Neural cell (in vitro differentiated cells): ENCODE data around the gene EFEMP2.

ENCODE experiments used
- EP300 ChIP-seq: fragments of 450-650 bp; conservative IDR thresholded peaks from 2 replicates; pipeline ENCODE4 v1.6.1; 2014; ENCODE audit warnings: antibody characterized with exemption, mild to moderate bottlenecking, moderate library complexity; ENCODE audit not compliant: poor library complexity, severe bottlenecking
- EZH2 ChIP-seq: fragments of 200-600, 300-800 bp; shearing (Covaris generic), sonication (generic); IDR thresholded peaks from 2 replicates; pipeline ENCODE4 v1.6.1; 2014; ENCODE audit warnings: antibody characterized with exemption, low read length, borderline replicate concordance, mild to moderate bottlenecking; ENCODE audit not compliant: insufficient read depth, poor library complexity, severe bottlenecking
- MXI1 ChIP-seq: fragments of 450-650 bp; conservative IDR thresholded peaks from 2 replicates; pipeline ENCODE4 v1.6.1; 2014; ENCODE audit warnings: antibody characterized with exemption, mild to moderate bottlenecking; ENCODE audit not compliant: poor library complexity, severe bottlenecking
- POLR2AphosphoS5 ChIP-seq: IDR thresholded peaks from 2 replicates; pipeline ENCODE4 v1.6.1; 2012
- RAD21 ChIP-seq: fragments of 450-650 bp; conservative IDR thresholded peaks from 2 replicates; pipeline ENCODE4 v1.6.1; 2014; ENCODE audit warnings: antibody characterized with exemption, mild to moderate bottlenecking, moderate library complexity
- SMC3 ChIP-seq: fragments of 450-650 bp; conservative IDR thresholded peaks from 2 replicates; pipeline ENCODE4 v1.6.1; 2014; ENCODE audit warnings: antibody characterized with exemption, mild to moderate bottlenecking, moderate library complexity; ENCODE audit not compliant: poor library complexity
- TAF1 ChIP-seq: IDR thresholded peaks from 2 replicates; pipeline ENCODE4 v1.6.1; 2012; ENCODE audit warnings: low read depth
- TF ChIP-seq, protein P1 (sequence below): fragments of 450-650 bp; IDR thresholded peaks from 2 replicates; pipeline ENCODE4 v1.5.1; 2014; ENCODE audit warnings: antibody characterized with exemption, mild to moderate bottlenecking, moderate library complexity; ENCODE audit not compliant: poor library complexity, severe bottlenecking
- TF ChIP-seq, protein P2 (sequence below): IDR thresholded peaks from 2 replicates; pipeline ENCODE4 v1.6.1; 2012; ENCODE audit warnings: borderline replicate concordance

DNA sequence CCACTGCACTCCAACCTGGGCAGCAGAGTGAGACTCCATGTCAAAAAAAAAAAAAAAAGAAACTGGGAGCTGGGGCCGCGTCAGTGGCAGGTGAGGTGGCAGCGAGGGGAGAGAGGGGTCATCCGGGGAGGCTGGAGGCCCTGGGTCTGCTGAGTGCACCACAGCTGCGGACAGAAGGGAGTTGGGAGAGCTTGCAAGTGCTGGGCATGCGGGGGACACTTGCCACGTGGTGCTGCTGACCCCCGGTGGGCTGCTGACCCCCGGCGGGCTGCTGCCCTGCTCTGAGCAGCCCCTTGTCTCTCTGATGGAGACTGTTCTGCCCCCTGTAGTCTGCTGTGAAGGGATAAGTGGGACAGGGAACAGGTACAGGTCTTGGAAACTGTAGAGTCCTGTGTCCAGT, 49.3 kb upstream of the EFEMP2 start:
- TF ChIP-seq RAD21 (no peak), EP300 (no peak), MXI1 (no peak), SMC3 (no peak), EZH2 (no peak), POLR2AphosphoS5 (no peak), TAF1 (no peak)
- TF ChIP-seq, protein P1, sequence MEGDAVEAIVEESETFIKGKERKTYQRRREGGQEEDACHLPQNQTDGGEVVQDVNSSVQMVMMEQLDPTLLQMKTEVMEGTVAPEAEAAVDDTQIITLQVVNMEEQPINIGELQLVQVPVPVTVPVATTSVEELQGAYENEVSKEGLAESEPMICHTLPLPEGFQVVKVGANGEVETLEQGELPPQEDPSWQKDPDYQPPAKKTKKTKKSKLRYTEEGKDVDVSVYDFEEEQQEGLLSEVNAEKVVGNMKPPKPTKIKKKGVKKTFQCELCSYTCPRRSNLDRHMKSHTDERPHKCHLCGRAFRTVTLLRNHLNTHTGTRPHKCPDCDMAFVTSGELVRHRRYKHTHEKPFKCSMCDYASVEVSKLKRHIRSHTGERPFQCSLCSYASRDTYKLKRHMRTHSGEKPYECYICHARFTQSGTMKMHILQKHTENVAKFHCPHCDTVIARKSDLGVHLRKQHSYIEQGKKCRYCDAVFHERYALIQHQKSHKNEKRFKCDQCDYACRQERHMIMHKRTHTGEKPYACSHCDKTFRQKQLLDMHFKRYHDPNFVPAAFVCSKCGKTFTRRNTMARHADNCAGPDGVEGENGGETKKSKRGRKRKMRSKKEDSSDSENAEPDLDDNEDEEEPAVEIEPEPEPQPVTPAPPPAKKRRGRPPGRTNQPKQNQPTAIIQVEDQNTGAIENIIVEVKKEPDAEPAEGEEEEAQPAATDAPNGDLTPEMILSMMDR = no peak
- TF ChIP-seq, protein P2, sequence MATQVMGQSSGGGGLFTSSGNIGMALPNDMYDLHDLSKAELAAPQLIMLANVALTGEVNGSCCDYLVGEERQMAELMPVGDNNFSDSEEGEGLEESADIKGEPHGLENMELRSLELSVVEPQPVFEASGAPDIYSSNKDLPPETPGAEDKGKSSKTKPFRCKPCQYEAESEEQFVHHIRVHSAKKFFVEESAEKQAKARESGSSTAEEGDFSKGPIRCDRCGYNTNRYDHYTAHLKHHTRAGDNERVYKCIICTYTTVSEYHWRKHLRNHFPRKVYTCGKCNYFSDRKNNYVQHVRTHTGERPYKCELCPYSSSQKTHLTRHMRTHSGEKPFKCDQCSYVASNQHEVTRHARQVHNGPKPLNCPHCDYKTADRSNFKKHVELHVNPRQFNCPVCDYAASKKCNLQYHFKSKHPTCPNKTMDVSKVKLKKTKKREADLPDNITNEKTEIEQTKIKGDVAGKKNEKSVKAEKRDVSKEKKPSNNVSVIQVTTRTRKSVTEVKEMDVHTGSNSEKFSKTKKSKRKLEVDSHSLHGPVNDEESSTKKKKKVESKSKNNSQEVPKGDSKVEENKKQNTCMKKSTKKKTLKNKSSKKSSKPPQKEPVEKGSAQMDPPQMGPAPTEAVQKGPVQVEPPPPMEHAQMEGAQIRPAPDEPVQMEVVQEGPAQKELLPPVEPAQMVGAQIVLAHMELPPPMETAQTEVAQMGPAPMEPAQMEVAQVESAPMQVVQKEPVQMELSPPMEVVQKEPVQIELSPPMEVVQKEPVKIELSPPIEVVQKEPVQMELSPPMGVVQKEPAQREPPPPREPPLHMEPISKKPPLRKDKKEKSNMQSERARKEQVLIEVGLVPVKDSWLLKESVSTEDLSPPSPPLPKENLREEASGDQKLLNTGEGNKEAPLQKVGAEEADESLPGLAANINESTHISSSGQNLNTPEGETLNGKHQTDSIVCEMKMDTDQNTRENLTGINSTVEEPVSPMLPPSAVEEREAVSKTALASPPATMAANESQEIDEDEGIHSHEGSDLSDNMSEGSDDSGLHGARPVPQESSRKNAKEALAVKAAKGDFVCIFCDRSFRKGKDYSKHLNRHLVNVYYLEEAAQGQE = no peak
